Type B pancreatic cell (in vitro differentiated cells): Measurements from ENCODE around the gene INO80. TPM values are rescaled to one million over a fixed set of nuclear protein-coding genes. Genes with fewer than 3 reads are reported as not detected.

Experiments used
- DNase-seq: peaks from one replicate; pipeline ENCODE4 v3.0.0; 2021; ENCODE audit warnings: mixed read lengths; ENCODE audit not compliant: unreplicated experiment; ENCODE audit errors: extremely low spot score
- H3K27ac Mint-ChIP-seq: 2 replicates; pipeline ENCODE4 v1.8.0; 2021; ENCODE audit warnings: mild to moderate bottlenecking, mixed read lengths
- H3K27me3 Mint-ChIP-seq: 2 replicates; pipeline ENCODE4 v1.8.0; 2021; ENCODE audit warnings: mixed read lengths
- H3K36me3 Mint-ChIP-seq: 2 replicates; pipeline ENCODE4 v1.8.0; 2021; ENCODE audit warnings: mixed read lengths
- H3K4me1 Mint-ChIP-seq: one replicate; pipeline ENCODE4 v1.8.0; 2021; ENCODE audit warnings: mixed read lengths; ENCODE audit not compliant: unreplicated experiment
- H3K4me3 Mint-ChIP-seq: 2 replicates; pipeline ENCODE4 v1.8.0; 2021; ENCODE audit warnings: mild to moderate bottlenecking, mixed read lengths
- H3K9me3 Mint-ChIP-seq: 2 replicates; pipeline ENCODE4 v1.8.0; 2021; ENCODE audit warnings: mixed read lengths
- CTCF ChIP-seq: fragments of 200-600 bp; sonication (generic); conservative IDR thresholded peaks from 2 replicates; pipeline ENCODE4 v1.5.0; 2021; ENCODE audit warnings: antibody characterized with exemption, mild to moderate bottlenecking
- total RNA-seq: library from RNA; stranded (reverse); gene quantifications from 2 replicates; pipeline ENCODE4 v1.2.1, GENCODE V29; 2021; ENCODE audit warnings: low replicate concordance

The INO80 gene
- total RNA-seq, 1 donor from 2014 or later: 22.3 TPM

GRCh38 chr15:41048852-41049251 is 67.2 kb downstream of the INO80 start:
- H3K27me3 Mint-ChIP-seq: no peaks in the 10 kb centered on the region
- no peak overlapping the region for H3K27ac Mint-ChIP-seq
- H3K36me3 Mint-ChIP-seq: peaks cover 22% of the 10 kb centered on the region
- no peaks in the 10 kb centered on the region for H3K4me1 Mint-ChIP-seq
- H3K4me3 Mint-ChIP-seq: no peak overlapping the region
- DNase-seq: no peak
- no peaks in the 10 kb centered on the region for H3K9me3 Mint-ChIP-seq
- no peak for TF ChIP-seq CTCF

GRCh38 chr15:41048397-41048796 is 67.7 kb downstream of the INO80 start:
- no peaks in the 10 kb centered on the region for H3K4me1 Mint-ChIP-seq

GRCh38 chr15:41047474-41047873 is 68.6 kb downstream of the INO80 start:
- no peak for DNase-seq
- Mint-ChIP-seq H3K27me3 (no peaks in the 10 kb centered on the region), H3K36me3 (peaks cover 26% of the 10 kb centered on the region), H3K27ac (no peak overlapping the region), H3K4me1 (no peaks in the 10 kb centered on the region), H3K4me3 (no peak overlapping the region), H3K9me3 (no peaks in the 10 kb centered on the region)
- no peak for TF ChIP-seq CTCF

More at GRCh38 chr15:41048397-41048796, 67.7 kb downstream of the INO80 start:
- no peak for TF ChIP-seq CTCF
- H3K4me3 Mint-ChIP-seq: no peak overlapping the region
- no peak overlapping the region for H3K27ac Mint-ChIP-seq
- DNase-seq: no peak
- no peaks in the 10 kb centered on the region for H3K9me3 Mint-ChIP-seq
- no peaks in the 10 kb centered on the region for H3K27me3 Mint-ChIP-seq
- H3K36me3 Mint-ChIP-seq: peaks cover 22% of the 10 kb centered on the region

GRCh38 chr15:41043276-41043951 is 72.7 kb downstream of the INO80 start:
- DNase-seq: no peak
- TF ChIP-seq CTCF: no peak
- Mint-ChIP-seq H3K36me3 (peaks cover 19% of the 10 kb centered on the region), H3K9me3 (no peaks in the 10 kb centered on the region), H3K4me1 (no peaks in the 10 kb centered on the region), H3K4me3 (no peak overlapping the region), H3K27ac (no peak overlapping the region), H3K27me3 (no peaks in the 10 kb centered on the region)

GRCh38 chr15:41042851-41043250 is 73.2 kb downstream of the INO80 start:
- no peak for DNase-seq
- TF ChIP-seq CTCF: no peak
- Mint-ChIP-seq H3K4me3 (no peak overlapping the region), H3K36me3 (peaks cover 22% of the 10 kb centered on the region), H3K4me1 (no peaks in the 10 kb centered on the region), H3K9me3 (no peaks in the 10 kb centered on the region), H3K27ac (no peak overlapping the region), H3K27me3 (no peaks in the 10 kb centered on the region)

GRCh38 chr15:41039121-41039520 is 77.0 kb downstream of the INO80 start:
- Mint-ChIP-seq H3K9me3 (no peaks in the 10 kb centered on the region), H3K4me1 (no peaks in the 10 kb centered on the region), H3K27ac (no peak overlapping the region), H3K4me3 (no peak overlapping the region), H3K27me3 (no peaks in the 10 kb centered on the region), H3K36me3 (peaks cover 21% of the 10 kb centered on the region)
- DNase-seq: no peak
- no peak for TF ChIP-seq CTCF
